Activated CD4-positive, CD25-positive, alpha-beta regulatory T cell (primary cell): ENCODE data around the gene HSPB7.
"Not testable (repeated sequence)": the region's sequence is repeated elsewhere in the genome, so short reads cannot be mapped to it uniquely, and the experiment has no call there.

Experiments used
- DNase-seq, 4 experiments: peaks; one replicate each; lab custom pipeline; 2025; lab: John Stamatoyannopoulos, UW

HSPB7 gene

DNA sequence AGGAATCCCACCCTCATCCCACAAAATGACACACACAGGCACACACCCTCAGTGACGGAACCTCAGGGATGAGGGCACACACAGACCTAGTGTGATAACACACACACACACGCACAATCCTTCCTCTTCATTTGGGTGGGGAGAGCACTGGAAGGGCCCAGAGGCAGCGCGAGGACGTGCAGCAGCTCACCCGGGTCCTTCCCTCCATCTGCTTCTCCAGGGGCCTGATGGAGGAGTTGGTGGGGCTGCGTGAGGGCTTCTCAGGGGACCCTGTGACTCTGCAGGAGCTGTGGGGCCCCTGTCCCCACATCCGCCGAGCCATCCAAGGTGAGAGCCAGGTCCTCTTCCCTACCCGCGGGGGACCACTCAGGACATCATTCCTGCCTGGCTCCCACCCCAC, 4.5 kb upstream of the HSPB7 start:
- no peak for DNase-seq

DNA sequence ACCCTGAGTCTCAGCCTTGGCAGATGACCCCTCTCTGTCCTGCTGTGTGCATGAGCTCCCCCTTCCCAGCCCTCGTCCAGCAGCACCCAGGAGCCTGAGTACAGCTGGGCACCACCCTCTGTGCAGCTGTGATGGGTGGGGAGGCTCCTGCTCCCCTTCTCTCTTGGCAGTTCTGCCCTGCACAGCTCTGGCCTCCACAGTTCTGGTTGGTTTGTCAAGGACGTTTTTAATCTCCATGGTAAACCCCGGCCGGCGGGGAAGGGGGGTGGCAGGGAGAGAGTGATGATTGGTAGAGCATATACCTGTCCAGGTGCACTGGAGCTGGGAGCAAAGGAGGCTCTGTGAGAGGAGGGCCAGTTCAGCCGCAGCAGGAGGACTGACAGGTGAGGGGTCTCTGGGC, 3.8 kb upstream of the HSPB7 start, which contains the start of gene CLCNKA:
CLCNKA (plus strand) TSS at position 356 of the 400 bp plus-strand sequence. CDS start 584 bp downstream, outside the sequence.
- no peak for DNase-seq

- DNase-seq = not testable (repeated sequence)
Observed at GRCh38 chr1:16020878-16021277, 3.0 kb upstream of the HSPB7 start.

GRCh38 chr1:16020325-16020724, 2.5 kb upstream of the HSPB7 start:
- DNase-seq = no peak

DNA sequence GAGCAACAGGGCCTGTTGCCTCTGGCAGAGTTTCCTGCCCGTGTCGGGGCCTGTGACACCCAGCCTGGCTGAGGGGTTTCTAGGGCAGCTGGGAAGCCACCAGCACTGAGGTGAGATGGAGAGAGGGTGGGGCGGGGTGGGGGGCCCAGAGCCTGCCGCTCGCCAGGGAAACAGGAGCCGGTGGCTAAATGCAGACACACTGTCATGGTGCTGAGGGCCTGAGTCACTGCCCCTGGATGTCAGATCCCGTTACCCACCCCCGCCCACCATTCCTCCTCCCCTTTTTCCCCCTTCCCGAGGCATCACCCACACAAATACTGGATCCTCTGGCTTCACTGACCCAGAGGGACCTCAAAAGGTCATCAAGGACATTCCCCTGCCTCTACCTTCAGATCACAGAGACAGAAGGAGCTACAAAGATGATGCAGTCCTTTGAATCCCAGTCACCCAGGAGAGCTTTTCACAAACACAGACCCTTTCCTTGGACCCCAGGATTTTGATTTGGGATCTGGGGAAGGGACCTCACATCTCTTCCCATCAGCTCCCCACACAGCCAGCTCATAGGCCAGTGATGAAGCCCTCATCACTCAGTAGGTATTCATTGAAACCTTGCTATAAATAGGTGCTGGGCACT, 1.9 kb upstream of the HSPB7 start:
- no peak for DNase-seq

- DNase-seq = no peak
Observed at GRCh38 chr1:16018749-16019643, 1.2 kb upstream of the HSPB7 start.

DNA sequence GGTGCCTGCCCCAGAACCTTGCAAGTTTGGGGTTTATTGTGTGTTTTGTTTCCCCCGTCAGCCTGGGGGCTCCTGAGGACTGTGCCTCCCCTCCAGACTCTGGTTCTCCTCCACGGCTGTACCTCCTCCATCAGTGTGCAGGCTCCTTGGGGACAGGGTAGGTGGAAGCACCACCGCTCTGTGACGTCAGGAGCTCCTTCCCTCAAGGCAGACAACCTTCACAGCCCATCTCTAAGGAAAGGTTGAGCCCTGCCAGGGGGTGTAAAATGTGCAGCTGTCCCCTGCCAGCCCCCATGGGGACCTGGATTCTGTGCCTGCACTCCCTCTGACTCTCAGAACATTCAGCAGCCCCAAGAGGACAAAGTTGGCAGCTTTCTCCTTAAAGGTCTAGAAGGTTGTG, 465 bp upstream of the HSPB7 start:
- DNase-seq = no peak

DNA sequence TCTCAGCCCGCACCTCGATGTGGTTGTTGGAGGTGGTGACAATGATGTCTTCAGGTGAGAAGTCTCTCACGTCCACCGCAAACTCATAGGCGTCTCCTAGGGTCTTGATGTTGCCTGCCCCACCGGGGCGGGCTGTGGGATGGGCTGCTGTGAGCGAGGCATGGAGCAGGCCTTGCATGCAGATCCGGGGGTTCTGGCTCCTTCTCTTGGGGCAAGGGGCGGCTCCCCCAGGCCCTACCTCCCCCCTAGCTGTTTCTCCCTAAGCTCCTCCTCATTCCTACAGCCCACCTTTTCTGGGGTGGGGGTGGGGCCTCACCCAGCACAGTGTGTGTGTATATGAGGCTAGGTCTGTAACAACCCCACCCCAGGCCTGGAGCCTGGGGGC, 775 bp downstream of the HSPB7 start:
- no peak for DNase-seq

GRCh38 chr1:16015960-16016901, 1.6 kb downstream of the HSPB7 start:
- DNase-seq = no peak

DNA sequence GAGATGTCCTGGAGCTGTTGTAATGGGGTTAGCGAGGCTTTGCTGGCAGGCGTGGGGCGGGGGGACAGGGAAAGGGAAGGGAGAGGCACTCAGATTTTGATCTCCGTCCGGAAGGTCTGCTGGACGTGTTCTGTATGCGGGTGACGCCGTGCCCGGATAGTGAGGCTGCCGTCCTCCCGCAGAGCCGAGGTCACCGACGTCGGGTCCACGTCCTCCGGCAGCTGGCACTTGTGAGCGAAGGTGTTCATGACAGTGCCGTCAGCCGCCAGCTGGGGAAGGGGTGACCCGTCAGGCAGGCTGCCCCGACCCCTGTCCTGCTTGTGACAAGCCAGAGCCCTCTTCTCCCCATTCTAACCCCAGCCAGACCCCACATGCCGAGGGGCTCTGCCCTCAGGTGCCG, 2.4 kb downstream of the HSPB7 start:
- no peak for DNase-seq

- DNase-seq = no peak
Observed at GRCh38 chr1:16014509-16015482, 3.0 kb downstream of the HSPB7 start.

- DNase-seq = no peak
Observed at GRCh38 chr1:16013908-16014258, 4.0 kb downstream of the HSPB7 start.

- peak in 1 of 4 experiments; percentile 23 for DNase-seq
Observed at GRCh38 chr1:16013220-16013907, 4.5 kb downstream of the HSPB7 start.

DNA sequence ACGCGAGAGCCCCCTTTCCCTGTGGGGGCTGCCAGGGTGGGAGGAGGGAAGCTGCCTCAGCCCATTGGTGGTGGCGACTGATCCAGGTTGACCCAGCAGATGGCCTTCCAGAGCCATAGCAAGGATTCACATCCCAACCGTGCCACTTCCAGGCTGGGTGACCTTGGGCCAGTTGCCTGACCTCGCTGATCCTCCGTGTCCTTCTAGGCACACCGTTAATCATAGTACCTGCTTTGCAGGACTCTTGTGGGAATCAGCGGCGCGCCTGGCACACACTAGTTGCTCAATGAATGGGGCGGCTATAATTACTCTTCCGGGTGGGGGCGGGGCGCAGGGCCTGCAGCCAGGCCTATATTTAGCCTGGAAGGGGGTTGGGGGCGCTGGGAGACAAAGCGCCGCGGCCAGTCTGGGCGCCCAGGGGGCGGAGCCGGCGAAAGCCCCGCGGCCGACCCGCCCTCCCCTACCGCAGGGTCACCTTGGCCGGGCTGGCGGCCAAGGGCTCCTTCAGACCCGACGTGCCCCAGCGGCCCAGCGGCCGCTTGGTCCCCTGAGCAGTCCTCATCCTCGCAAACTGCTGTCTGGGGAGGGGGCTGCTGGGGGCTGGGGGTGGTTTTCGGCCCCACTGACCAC, 5.1 kb downstream of the HSPB7 start:
- DNase-seq = peak in 1 of 4 experiments; percentile 21

DNA sequence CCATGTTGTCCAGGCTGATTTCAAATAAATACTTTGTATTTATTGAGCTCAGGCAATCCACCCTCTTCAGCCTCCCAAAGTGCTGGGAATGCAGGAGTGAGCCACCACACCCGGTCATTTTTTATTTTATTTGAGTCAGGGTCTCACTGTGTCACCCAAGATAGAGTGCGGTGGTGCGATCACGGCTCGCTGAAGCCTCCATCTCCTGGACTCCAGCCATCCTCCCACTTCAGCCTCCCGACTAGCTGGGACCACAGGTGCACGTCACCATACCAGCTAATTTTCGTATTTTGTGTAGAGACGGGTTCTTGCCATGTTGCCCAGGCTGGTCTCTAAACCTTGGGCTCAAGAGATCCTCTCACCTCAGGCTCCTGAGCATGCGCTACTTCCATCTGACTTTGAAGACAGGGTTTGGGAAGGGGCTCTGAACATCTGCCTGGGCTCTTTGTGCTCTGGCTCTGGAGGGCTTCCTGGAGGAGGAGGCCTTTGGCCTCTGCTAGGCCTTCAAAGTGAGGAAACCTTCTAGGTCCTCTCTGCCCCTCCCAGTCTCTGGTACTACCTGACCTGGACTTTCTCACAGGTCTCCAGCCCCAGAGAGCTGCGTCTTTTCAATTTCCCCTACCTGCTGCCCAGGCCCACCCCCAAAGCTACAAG, 5.8 kb downstream of the HSPB7 start:
- DNase-seq = no peak

GRCh38 chr1:16010837-16011236, 7.0 kb downstream of the HSPB7 start:
- DNase-seq = no peak

DNA sequence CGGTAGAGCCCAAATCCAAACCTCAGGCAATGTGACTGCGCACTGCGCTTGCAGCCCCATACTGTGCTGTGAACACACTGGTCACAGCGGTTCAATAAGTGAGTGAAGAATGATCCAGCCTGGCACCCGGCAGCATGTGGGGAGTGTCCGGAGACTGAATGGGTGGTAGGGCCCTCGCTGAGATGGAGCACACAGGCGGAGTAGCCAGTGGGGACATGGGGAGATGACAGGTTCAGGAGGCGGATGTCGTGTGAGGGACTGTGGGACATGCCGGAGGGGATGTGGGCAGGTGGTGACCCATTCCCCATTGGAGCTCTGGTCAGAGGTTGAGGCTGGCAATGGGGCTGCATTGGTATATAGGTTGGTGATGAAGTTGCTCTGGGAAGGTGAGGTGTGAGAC, 8.2 kb downstream of the HSPB7 start:
- no peak for DNase-seq

DNA sequence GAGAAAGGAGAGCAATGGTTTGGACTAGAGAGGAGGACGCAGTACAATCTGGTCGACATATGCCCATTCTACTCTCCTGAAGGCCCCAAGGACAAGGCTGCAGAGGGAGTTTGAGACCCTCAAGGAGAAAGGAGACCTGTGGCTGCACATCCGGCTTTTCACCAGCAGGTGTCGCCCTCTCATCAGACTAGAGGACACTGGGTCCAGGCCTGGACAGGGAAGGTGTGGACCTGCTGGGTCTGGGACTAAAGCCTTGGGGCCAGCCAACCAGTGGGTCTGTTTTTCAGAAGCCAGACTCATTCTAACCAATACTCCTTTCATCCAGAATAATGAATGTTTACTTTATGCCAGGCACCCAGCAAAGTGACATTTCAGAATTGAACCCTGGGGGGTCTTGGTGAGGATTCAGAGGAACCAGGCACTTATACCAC, 8.8 kb downstream of the HSPB7 start:
- peak; percentile 9 to 68 (median 54) for DNase-seq

GRCh38 chr1:16007671-16008341, 10.0 kb downstream of the HSPB7 start:
- no peak for DNase-seq
